Neuron (in vitro differentiated cells): ENCODE data around the gene WWP2.

ENCODE experiments used
- H2AFZ ChIP-seq: one replicate; pipeline ENCODE4 v1.6.1; 2013; ENCODE audit warnings: low read depth, mild to moderate bottlenecking, inconsistent platforms, low read length, moderate library complexity
- H3K27me3 ChIP-seq: one replicate; pipeline ENCODE4 v1.6.1; 2013; ENCODE audit warnings: low read length; ENCODE audit not compliant: insufficient read depth
- H3K36me3 ChIP-seq: one replicate; pipeline ENCODE4 v1.6.1; 2013; ENCODE audit warnings: low read length; ENCODE audit not compliant: insufficient read depth
- H3K4me1 ChIP-seq: one replicate; pipeline ENCODE4 v1.6.1; 2013; ENCODE audit warnings: low read length; ENCODE audit not compliant: insufficient read depth
- H3K4me3 ChIP-seq: 2 replicates; pipeline ENCODE4 v1.5.1; 2013; ENCODE audit warnings: mild to moderate bottlenecking, low read length, moderate library complexity
- H3K9me3 ChIP-seq: one replicate; pipeline ENCODE4 v1.6.1; 2013; ENCODE audit warnings: low read length

The WWP2 gene

DNA sequence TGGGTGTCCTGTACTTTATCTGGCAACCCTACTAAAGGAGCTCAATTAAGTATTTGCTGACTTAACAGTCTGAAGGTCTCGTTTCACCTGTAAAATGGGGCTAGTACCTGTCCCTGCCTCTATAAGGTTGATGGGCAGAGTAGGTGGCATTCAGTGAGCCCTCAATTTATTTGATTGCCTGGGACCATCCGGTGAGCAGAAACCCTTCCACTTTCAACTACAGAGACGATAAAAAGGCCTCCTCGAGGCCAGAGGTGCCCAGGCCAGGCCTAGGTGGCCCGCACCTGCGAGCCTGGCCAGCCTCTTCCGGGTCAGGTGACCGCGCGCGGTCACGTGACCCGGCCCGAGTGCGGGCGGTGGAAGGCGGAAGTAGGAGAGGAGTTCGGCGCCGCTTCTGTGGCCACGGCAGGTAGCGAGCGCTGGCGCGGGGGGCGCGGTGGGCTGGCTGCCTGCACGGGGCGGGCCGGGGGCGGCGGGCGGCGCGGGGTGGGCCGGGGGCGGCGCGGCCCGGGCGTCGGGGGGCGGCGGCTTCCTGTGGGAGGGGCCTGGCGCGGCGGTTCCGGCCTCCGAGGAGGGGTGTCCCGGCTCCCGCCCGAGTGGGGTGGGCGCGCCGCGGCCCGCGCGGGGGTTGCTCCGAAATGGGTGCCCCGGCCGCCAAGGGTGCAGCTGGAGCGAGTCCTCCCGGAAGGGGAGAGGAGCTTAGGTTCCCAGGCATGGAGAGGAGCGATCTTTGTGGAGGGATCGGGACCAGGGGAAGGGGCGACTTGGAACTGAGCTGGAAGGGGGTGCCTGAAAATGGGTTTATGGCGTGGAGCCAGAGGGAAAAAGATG lies at the start of gene WWP2:
TSS of gene WWP2 (plus strand) at position 350 of the 831 bp plus-strand sequence. CDS start 24,679 bp downstream, outside the sequence.
- H3K27me3 ChIP-seq: no peaks in the 10 kb centered on the region
- H3K4me3 ChIP-seq: peak within 1 kb of the TSS; percentile 58
- no peaks in the 10 kb centered on the region for H3K36me3 ChIP-seq
- H3K4me1 ChIP-seq: peaks cover 12% of the 10 kb centered on the region
- H3K9me3 ChIP-seq: no peaks in the 10 kb centered on the region
- H2AFZ ChIP-seq: peak within 1 kb of the TSS; percentile 99

DNA sequence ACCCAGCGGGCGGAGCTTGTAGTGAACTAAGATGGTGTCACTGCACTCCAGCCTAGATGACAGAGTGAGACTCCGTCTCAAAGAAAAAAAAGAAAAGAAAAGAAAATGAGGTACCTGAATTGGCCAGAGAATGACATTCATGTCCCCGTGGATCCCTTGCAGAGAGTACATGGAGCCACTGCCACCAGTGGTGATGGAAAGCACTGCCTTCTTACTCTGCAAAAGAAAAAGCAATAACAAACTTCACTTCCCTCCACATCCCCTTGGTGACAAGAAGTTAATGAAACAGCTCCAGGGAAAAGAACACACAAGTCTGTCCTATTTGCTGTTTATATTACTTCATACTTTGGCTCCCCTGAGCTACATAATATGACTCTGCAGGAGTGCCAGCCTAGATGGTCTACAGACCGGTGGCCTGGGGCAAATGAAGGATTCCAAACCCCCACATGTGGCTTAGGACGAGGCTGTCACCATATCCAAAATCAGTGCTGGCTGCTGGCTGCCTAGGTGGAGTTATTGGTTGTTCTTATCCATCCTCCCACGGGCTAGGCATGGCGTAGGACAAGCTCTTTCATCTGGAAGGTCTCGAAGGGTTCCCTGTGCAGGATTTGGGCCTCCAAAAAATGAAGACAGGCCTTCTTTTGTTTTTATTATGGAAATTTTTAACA lies 49.1 kb upstream of the WWP2 start:
- no peaks in the 10 kb centered on the region for H3K4me1 ChIP-seq
- peaks cover 2% of the 10 kb centered on the region for H3K9me3 ChIP-seq
- H3K4me3 ChIP-seq: no peak overlapping the region
- no peaks in the 10 kb centered on the region for H3K27me3 ChIP-seq
- H2AFZ ChIP-seq: no peak overlapping the region
- H3K36me3 ChIP-seq: peaks cover 2% of the 10 kb centered on the region

DNA sequence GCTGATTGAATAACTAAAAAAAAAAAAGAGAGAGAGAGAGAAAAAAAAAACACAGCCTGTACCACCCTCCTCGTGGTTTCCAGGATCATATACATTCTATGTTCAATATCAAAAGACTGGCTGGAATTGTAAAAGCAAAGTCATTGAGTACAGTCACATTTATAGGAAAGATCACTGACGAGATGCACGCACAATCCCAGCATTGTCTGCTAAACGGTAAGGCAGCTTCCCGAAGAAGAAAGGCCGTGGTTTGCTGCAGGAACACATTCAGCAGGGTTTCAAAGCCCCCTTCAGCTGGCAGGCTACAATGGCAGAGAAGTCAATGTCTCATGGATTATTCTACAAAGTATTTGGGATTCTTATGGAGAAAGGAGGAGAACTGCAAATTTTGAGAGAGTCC lies 45.1 kb upstream of the WWP2 start:
- Histone ChIP-seq H3K27me3 (no peaks in the 10 kb centered on the region), H3K4me1 (no peaks in the 10 kb centered on the region), H3K4me3 (no peak overlapping the region), H2AFZ (no peak overlapping the region), H3K36me3 (peaks cover 2% of the 10 kb centered on the region), H3K9me3 (peaks cover 2% of the 10 kb centered on the region)

DNA sequence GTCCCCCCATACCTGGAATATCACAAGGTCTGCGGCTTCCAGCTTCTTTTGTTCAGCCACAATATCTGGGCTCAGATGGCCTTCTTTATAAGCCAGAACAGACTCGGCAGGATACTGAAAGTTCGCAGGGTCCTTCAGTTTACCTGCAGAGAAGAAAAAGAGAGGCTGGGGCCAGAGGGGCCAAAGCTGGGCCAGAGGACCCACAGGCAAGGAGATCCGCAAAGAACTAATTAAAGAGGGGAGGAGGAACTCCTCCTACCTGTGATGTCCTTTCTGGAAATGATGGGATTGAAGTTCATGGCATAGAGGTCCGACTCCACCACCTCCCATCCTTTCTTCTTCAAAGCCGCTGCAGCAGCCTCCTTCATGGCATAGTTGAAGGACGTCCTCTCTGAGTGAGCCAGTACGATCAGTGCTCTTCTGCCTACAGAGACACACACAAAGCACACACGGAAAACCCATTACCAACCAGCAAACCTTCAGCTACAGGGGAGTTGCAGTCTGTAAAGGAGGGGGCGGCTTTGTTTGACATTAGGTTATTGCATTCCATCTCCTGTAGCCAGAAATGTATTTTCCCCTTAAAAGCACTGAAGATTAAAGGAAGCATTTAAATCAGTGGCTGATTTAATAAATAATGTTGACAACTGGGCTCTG lies 43.9 kb upstream of the WWP2 start:
- no peaks in the 10 kb centered on the region for H3K27me3 ChIP-seq
- no peaks in the 10 kb centered on the region for H3K4me1 ChIP-seq
- H3K9me3 ChIP-seq: peaks cover 2% of the 10 kb centered on the region
- H3K4me3 ChIP-seq: no peak overlapping the region
- peaks cover 2% of the 10 kb centered on the region for H3K36me3 ChIP-seq
- no peak overlapping the region for H2AFZ ChIP-seq

DNA sequence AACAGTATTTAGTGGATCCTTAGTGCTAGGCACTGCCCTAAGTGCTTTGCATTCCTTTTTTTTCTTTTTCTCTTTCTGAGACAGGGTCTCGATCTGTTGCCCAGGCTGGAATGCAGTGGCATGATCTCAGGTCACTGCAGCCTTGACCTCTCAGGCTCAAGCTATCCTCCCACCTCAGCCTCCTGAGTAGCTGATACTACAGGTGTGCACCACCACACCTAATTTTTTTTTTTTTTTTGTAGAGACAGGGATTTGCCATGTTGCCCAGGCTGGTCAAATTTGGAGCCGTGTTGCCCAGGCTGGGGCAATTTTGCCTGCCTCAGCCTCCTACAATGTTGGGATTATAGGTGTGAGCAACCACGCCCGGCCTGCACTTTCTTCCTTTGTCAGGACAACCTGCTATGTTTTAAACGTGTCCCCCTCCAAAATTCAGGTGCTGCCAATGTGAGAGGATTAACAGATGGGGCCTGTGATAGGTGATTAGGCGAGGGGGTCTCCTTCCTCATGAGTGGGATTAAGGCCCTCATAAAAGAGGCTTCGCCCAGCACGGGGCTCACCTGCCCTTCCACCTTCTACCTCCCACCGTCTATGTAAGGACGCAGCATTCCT lies 41.2 kb upstream of the WWP2 start:
- no peaks in the 10 kb centered on the region for H3K36me3 ChIP-seq
- no peak overlapping the region for H2AFZ ChIP-seq
- H3K4me3 ChIP-seq: no peak overlapping the region
- H3K4me1 ChIP-seq: peaks cover 2% of the 10 kb centered on the region
- peaks cover 2% of the 10 kb centered on the region for H3K9me3 ChIP-seq
- H3K27me3 ChIP-seq: no peaks in the 10 kb centered on the region

DNA sequence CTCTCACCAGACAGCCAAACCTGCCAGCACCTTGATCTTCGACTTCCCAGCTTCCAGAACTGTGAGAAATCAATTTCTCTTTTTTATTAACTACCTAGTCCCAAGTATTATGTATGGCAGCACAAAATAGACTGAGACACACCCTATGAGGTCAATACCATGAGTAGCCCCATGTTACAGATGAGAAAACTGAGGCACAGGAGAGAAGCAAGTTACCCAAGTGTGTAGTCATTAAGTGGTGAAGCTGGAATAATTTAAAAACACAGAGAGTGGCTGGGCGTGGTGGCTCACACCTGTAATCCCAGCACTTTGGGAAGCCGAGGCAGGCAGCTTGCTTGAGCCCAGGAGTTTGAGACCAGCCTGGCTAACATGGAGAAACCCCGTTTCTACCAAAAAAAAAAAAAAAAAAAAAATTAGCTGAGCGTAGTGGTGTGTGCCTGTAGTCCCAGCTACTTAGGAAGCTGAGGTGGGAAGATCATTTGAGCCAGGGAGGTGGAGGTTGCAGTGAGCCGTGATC lies 40.6 kb upstream of the WWP2 start:
- no peaks in the 10 kb centered on the region for H3K27me3 ChIP-seq
- H3K36me3 ChIP-seq: no peaks in the 10 kb centered on the region
- H2AFZ ChIP-seq: no peak overlapping the region
- H3K9me3 ChIP-seq: peaks cover 2% of the 10 kb centered on the region
- no peak overlapping the region for H3K4me3 ChIP-seq
- peaks cover 5% of the 10 kb centered on the region for H3K4me1 ChIP-seq

DNA sequence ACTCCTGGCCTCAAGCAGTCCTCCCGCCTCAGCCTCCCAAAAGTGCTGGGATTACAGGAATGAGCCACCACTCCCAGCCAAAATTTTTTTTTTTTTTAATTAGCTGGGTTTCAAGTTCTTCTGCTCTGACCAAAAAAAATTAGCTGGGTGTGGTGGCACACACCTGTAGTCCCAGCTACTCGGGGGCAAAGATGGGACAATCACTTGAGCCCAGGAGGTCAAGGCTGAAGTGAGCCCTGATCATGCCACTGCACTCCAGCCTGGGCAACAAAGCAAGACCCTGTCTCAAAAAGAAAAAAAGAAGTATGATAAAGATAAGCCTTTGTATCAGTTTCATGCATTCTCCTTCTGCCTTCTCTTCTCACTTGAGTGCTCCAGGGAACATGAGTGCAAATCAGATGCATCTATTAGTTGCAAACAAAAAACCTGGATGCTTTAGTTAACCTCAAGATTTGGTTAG lies 37.7 kb upstream of the WWP2 start:
- Histone ChIP-seq H3K4me3 (no peak overlapping the region), H3K36me3 (no peaks in the 10 kb centered on the region)

DNA sequence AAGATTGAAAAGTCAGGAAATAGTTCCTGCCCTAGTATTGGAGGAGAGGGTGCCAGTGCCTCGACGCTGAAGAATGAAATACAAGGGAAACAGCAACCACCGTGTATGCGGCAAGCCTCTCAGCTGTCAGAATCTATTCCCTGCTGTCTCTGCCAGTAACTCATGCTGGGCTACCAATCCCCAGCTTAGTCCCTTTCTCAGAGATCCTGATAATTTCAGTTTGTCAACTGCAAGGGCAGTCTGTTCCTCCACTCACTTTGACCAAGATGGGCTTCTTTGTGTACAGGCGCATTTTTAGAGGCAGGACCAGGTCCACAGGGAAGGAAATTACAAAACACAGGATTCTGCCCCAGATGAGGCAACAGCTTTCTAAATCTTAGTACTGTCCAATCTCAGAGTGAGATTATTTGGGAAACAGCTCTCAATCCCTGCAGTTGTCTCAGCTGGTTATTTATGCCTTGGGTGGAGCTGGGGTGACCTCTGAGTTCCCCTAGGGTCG lies 37.1 kb upstream of the WWP2 start:
- Histone ChIP-seq H3K4me3 (no peak overlapping the region), H3K4me1 (peaks cover 10% of the 10 kb centered on the region), H3K9me3 (no peaks in the 10 kb centered on the region), H3K36me3 (no peaks in the 10 kb centered on the region), H2AFZ (no peak overlapping the region), H3K27me3 (no peaks in the 10 kb centered on the region)

More for the DNA sequence above, 37.7 kb upstream of the WWP2 start:
- peaks cover 10% of the 10 kb centered on the region for H3K4me1 ChIP-seq
- no peak overlapping the region for H2AFZ ChIP-seq
- no peaks in the 10 kb centered on the region for H3K9me3 ChIP-seq
- H3K27me3 ChIP-seq: no peaks in the 10 kb centered on the region

DNA sequence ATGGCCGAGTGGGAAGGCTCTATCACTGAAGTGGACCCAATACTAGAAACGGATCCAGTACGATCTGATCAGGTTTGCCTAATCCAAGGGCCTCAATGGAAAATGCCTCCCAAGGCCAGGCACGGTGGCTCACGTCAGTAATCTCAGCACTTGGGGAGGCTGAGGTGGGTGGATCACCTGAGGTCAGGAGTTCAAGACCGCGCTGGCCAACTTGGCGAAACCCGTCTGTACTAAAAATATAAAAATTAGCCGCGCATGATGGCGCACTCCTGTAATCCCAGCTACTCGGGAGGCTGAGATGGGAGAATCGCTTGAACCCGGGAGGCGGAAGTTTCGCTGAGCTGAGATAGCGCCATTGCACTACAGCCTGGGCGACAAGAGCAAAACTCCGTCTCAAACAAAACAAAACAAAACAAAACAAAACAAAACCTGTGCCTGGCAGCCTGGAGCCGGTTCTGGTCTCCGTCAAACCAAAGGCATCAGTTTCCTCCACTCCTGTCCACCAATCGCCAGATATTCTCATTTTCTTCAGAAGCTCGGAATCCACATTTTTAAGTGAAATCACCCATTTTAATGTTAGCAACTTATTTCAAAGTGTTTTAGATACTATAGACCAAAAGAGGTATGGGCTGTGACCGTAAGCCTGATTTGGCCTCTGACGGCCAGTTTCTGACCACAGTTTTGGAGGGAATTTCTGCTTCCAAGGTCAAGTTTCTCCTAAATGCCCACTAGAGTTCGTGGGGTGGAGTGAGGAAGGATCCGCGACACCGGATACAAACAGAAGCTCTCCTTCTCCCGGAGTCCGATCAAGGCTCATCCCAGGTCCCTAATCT lies 36.4 kb upstream of the WWP2 start:
- peak overlapping the region; percentile 62 for H3K4me3 ChIP-seq

DNA sequence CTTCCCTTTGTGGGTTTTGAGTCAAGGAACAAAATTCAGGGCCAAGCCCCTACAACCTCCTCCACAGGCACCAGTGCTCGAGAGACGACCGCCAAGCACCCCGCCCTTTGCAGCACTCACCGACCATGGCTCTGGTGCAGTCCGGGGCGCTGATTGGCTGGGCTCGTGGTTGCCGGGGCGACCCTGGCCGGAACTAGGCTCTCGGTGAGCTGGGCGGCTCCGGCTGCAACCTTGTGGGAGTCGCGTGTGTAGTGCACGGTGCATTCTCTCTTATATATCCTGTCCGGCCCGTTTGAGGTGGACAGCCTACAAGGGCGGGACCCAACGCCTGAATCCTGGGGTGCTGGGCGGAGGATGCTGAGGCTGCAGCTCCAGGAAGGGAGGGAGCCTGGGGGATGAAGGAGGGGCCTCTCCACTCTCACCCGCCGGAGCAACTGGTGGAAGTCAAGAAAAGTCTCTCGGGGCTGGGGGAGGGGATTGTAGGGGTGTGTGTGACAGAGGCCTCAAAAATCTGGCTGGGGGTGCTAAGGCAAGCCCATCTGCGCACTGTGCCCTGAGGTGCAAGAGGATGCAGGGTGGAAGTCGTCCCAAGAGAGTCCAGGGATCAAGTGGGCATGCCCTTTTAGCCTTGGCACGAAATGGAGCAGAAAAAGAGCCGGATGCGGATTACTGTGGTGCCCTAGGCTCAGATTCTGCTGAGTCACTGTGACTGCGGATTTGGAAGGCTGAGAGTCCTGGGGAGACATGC lies 35.6 kb upstream of the WWP2 start, which contains the start of gene NQO1:
TSS of gene NQO1 (minus strand) at position 248 of the 748 bp plus-strand sequence. CDS start at position 127, 121 bp downstream.
- peak within 1 kb of the TSS; percentile 80 for H2AFZ ChIP-seq
- H3K9me3 ChIP-seq: no peaks in the 10 kb centered on the region
- peak within 1 kb of the TSS; percentile 62 for H3K4me3 ChIP-seq
- no peaks in the 10 kb centered on the region for H3K27me3 ChIP-seq
- no peaks in the 10 kb centered on the region for H3K36me3 ChIP-seq
- peaks cover 10% of the 10 kb centered on the region for H3K4me1 ChIP-seq

More for the DNA sequence above, 36.4 kb upstream of the WWP2 start:
- H3K9me3 ChIP-seq: no peaks in the 10 kb centered on the region
- H3K36me3 ChIP-seq: no peaks in the 10 kb centered on the region
- peak overlapping the region; percentile 80 for H2AFZ ChIP-seq
- H3K4me1 ChIP-seq: peaks cover 10% of the 10 kb centered on the region
- no peaks in the 10 kb centered on the region for H3K27me3 ChIP-seq

DNA sequence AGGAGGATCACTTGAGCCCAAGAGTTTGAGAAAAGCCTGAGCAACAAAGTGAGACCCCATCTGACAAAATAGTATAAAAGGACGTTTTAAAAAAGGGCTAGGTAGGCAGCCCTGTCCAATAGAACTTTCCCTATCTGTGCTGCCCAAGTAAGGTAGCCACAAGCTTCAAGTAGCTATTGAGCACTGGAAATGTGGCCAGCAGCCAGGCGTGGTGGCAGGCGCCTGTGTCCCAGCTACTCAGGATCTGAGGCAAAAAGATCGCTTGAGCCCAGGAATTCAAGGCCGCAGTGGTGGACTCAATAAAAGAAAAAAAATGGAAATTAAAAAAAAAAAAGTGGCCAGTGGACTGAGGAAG lies 34.2 kb upstream of the WWP2 start:
- H3K36me3 ChIP-seq: no peaks in the 10 kb centered on the region
- H2AFZ ChIP-seq: no peak overlapping the region
- H3K27me3 ChIP-seq: no peaks in the 10 kb centered on the region
- H3K4me3 ChIP-seq: no peak overlapping the region
- H3K4me1 ChIP-seq: peaks cover 10% of the 10 kb centered on the region
- H3K9me3 ChIP-seq: no peaks in the 10 kb centered on the region
